Measurements from ENCODE around the gene RFFL. TPM values are rescaled to one million over a fixed set of nuclear protein-coding genes. Genes with fewer than 3 reads are reported as not detected.
A peak's percentile ranks its signal among the peaks of the same experiment; 100 is the strongest.

RFFL gene
- total and polyA plus RNA-seq, 9 of the 15 experiments (the other 6 are each of a cell fraction or from before 2014, with no cell fraction given): 3.4 to 18.1 (median 12.8) TPM

GRCh38 chr17:34988644-34989043 is 74.9 kb downstream of the RFFL start:
- Histone ChIP-seq H4K20me1 (replicated peaks; ENCODE audit: control insufficient read depth, insufficient read depth, low read length) (no peaks in the 10 kb centered on the region), H3K36me3 (ENCODE audit: control insufficient read depth, insufficient read depth, low read length) (peaks cover 90% of the 10 kb centered on the region), H3K9me3 (replicated peaks; ENCODE audit: control insufficient read depth, insufficient read depth, low read depth, low read length) (no peaks in the 10 kb centered on the region), H3K27me3 (ENCODE audit: control insufficient read depth in 2 of 2, insufficient read depth in 2 of 2, low read length in 2 of 2) (no peaks in the 10 kb centered on the region), H3K4me1 (replicated peaks in 1 of 2; ENCODE audit: control insufficient read depth in 2 of 2, insufficient read depth in 2 of 2, low read length in 2 of 2) (peaks cover 8 to 19% of the 10 kb centered on the region in 2 experiments; a peak in 4 of 5 replicates), H2AFZ (ENCODE audit: low read depth, low read length) (no peak overlapping the region), H3K9ac (ENCODE audit: insufficient read depth in 1 of 2, low read depth in 2 of 2, low read length in 2 of 2) (no peak overlapping the region; a peak in 1 of 4 replicates), H3K4me2 (ENCODE audit: insufficient read depth, low read length) (peak overlapping the region; percentile 19; the same call in 1 of the 2 replicates), H3K27ac (ENCODE audit: extremely low read depth, low read depth, low read length) (peak overlapping the region; percentile 51), H3K9me1 (ENCODE audit: control insufficient read depth, insufficient read depth, low read length) (no peaks in the 10 kb centered on the region), H3K79me2 (ENCODE audit: control insufficient read depth, insufficient read depth, low read length) (peaks cover 28% of the 10 kb centered on the region), H3K4me3 (no peak overlapping the region)
- ChIA-PET POLR2A (interaction anchor here (0.7 to 1.1 kb wide), 3 partner anchors 9 to 21 kb away, joined by 3 to 4 read pairs (median 3); no protein-coding TSS in a partner anchor), CTCF (ENCODE audit: low intra/inter-chr PET ratio) (no interaction called here)
- 3% methylated on average over 2 of the region's 2 CpGs for WGBS (ENCODE audit: insufficient coverage, low coverage, missing lambda C conversion rate)
- peak; percentile 72 for ATAC-seq
- peak; percentile 65 for FAIRE-seq
- peak; percentile 30 to 61 (median 48) for DNase-seq (ENCODE audit: extremely low read depth in 1 of 4, low spot score in 3 of 4)
- in situ Hi-C loops (cut with MboI) (no loop called here), intact Hi-C loops (cut with micrococcal nuclease) (no loop called here)
- no TSS peak for BruUV-seq (replicated peaks)
- TF ChIP-seq ZNF76 (CRISPR knock-in tag; IDR thresholded peaks at IDR 0.05; ENCODE audit: borderline replicate concordance) (no peak), SMARCA4 (IDR thresholded peaks at IDR 0.05) (peak; percentile 49; the same call in 1 of the 2 replicates), MECOM (CRISPR knock-in tag; IDR thresholded peaks at IDR 0.05) (peak; percentile 77), NFIC (IDR thresholded peaks at IDR 0.05) (peak; percentile 45; the same call in 1 of the 2 replicates), ZKSCAN3 (CRISPR knock-in tag; IDR thresholded peaks at IDR 0.05) (no peak), TCF3 (CRISPR knock-in tag; IDR thresholded peaks at IDR 0.05) (peak; percentile 73), ZBTB11 (CRISPR knock-in tag; IDR thresholded peaks at IDR 0.05) (no peak), ZNF589 (CRISPR knock-in tag; IDR thresholded peaks at IDR 0.05; ENCODE audit: low read depth) (peak; percentile 74; the same call in 1 of the 2 replicates), ZNF197 (CRISPR knock-in tag; IDR thresholded peaks at IDR 0.05; ENCODE audit: low read depth) (peak; percentile 65; the same call in 1 of the 2 replicates), TAF1 (IDR thresholded peaks at IDR 0.05; ENCODE audit: control insufficient read depth, extremely low read depth, insufficient read depth, low read length, severe bottlenecking) (no peak), HNRNPUL1 (IDR thresholded peaks at IDR 0.05; ENCODE audit: low read length) (no peak), TEAD4 (IDR thresholded peaks at IDR 0.05; ENCODE audit: low read length) (peak; percentile 89), TEAD4 (CRISPR knock-in tag; IDR thresholded peaks at IDR 0.05; ENCODE audit: borderline replicate concordance) (no peak), GATA2 (CRISPR knock-in tag; IDR thresholded peaks at IDR 0.05) (peak; percentile 25; the same call in 1 of the 2 replicates), SPI1 (IDR thresholded peaks at IDR 0.05; ENCODE audit: borderline replicate concordance, low read depth, low read length) (peak; percentile 73; the same call in 1 of the 2 replicates), ELF2 (CRISPR knock-in tag; IDR thresholded peaks at IDR 0.05) (no peak), MTA2 (IDR thresholded peaks at IDR 0.05; ENCODE audit: low read depth) (peak; percentile 44; the same call in 1 of the 2 replicates), TARDBP (IDR thresholded peaks at IDR 0.05) (no peak), TAL1 (IDR thresholded peaks at IDR 0.05) (peak; percentile 79), CBFA2T2 (conservative IDR thresholded peaks at IDR 0.05) (peak; percentile 75), HMBOX1 (IDR thresholded peaks at IDR 0.05) (no peak; the same call in 1 of the 2 replicates)

Data from K562 (cell line).